HTR-8/SVneo (cell line): Measurements from ENCODE around the gene HHAT.
A peak's percentile ranks its signal among the peaks of the same experiment; 100 is the strongest.
"Not testable (repeated sequence)": the region's sequence is repeated elsewhere in the genome, so short reads cannot be mapped to it uniquely, and the experiment has no call there.

Experiments
- DNase-seq: peaks from one replicate; pipeline ENCODE4 v3.0.0; 2011; ENCODE audit warnings: low spot score, mixed read lengths; ENCODE audit not compliant: insufficient read length
- FAIRE-seq: peaks from 2 replicates; lab custom pipeline; 2011; peaks lifted over from hg19 to GRCh38; lab: Jason Lieb, UNC

Gene HHAT

DNA sequence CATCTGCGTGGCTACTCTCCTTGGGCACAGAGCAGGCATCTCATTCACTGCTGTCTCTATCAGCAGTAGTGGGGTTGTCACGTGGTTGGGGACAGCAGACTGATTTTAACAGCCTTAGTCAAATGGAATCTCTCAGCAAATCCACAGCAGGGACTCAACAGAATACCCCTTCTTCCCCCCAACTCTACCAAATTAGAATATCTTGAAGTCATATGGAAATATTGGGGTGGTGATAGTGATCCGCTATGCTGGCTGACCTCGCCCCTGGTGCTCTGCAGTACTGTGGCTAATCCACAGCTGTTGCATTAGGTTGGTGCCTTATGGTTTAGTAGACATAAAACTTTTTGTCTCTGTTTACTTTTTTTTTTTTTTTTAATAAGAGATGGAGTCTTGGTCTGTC lies 23.9 kb downstream of the HHAT start:
- DNase-seq (no peak), FAIRE-seq (no peak)

- FAIRE-seq, DNase-seq: not testable (repeated sequence)
Observed at GRCh38 chr1:210354305-210354704, 25.6 kb downstream of the HHAT start.

DNA sequence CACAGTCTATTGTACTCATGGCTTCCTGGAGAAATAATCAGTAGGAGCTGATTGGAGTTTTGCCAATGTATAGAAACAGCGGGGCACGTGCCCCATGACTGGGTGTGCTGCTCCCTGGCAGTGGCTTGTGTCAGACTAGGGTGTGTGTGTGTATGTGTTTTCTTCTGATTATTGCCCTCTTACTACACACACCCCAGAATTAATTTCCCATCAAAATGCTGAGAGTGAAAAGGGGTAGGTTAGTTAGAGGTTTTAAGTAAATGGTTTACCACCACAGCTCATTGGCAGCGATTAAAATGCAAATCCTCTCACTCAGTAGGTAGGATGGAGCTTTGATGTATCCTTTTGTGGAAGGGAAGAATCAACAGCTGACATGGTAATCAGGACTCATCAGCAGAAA lies 29.9 kb downstream of the HHAT start:
- no peak for FAIRE-seq

GRCh38 chr1:210359255-210359654 lies 30.6 kb downstream of the HHAT start:
- no peak for FAIRE-seq

More for the DNA sequence above, 29.9 kb downstream of the HHAT start:
- DNase-seq = no peak

DNA sequence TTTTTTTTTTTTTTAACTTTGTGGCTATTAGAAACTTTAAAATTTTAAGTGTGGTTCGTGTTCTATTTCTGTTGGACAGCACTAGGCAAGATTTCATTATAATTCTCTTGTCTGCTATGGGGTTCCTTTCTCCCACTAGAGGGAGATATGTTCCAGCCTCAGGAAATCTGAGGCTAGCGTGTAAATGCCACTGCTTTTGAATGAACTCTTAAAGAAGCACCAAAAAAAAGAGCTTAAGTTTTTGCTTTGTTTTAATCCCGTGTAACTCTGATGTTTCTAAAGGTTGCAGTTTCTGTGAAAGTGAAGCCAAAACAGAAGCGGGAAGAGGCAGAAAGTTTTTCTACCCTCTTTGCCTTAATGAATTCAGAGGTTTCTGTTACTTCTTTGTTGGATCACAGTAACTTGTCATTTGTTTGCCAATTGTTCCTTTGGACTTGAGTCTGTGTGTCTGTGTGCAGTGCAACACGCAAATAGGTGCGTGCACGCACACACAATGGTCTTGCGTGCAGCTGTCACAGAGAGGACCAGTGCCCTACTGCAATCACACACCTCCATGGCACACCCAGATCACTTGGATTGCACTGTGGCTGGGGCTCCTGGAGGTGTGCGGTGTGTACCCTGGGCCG lies 32.3 kb downstream of the HHAT start:
- DNase-seq = peak; percentile 68
- no peak for FAIRE-seq

More at GRCh38 chr1:210359255-210359654, 30.6 kb downstream of the HHAT start:
- no peak for DNase-seq

DNA sequence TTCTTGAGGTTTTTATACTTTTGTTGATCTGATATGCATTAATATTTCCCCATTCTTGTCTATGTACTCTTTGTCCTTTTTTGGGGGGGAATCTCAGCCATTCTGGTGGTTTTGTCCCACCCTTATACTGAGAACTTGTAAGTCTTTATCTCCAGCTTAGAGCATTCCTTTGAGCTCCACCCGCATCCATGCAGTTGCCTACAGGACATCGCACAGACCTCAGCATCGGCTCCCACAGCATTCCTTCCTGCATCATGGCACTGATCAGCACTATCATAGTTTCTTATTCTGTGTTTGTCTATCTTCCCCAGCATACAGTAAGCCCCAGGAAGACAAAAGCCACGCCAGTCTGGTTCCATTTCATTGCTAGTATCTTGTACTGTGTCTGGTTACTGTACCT lies 33.0 kb downstream of the HHAT start:
- FAIRE-seq = no peak

DNA sequence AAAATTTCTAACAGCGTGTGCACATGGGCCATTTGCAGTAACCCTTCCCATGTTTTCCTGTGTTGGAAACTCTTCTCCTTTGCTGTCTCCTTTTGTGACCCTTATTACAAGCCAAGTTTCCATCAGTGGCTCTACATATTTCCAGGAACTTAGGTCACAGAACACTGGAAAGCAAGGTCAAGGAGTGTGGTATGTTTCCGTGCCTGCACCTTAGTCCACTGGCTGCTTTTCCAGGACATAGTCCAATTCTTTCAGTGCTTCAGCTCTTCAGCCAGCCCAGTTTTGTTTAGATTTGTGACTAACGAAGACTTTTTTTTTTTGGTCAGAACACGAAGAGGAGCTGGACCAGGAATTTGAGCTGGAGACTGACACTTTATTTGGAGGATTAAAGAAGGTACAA lies 33.8 kb downstream of the HHAT start:
- FAIRE-seq (no peak), DNase-seq (no peak)

More for the DNA sequence above, 33.0 kb downstream of the HHAT start:
- no peak for DNase-seq

GRCh38 chr1:210363119-210363518 lies 34.4 kb downstream of the HHAT start:
- DNase-seq = no peak
- no peak for FAIRE-seq

GRCh38 chr1:210364479-210364878 lies 35.8 kb downstream of the HHAT start:
- FAIRE-seq (no peak), DNase-seq (no peak)

GRCh38 chr1:210366767-210367166 lies 38.1 kb downstream of the HHAT start:
- DNase-seq (no peak), FAIRE-seq (no peak)

- DNase-seq (no peak), FAIRE-seq (no peak)
Observed at GRCh38 chr1:210367566-210367965, 38.9 kb downstream of the HHAT start.

DNA sequence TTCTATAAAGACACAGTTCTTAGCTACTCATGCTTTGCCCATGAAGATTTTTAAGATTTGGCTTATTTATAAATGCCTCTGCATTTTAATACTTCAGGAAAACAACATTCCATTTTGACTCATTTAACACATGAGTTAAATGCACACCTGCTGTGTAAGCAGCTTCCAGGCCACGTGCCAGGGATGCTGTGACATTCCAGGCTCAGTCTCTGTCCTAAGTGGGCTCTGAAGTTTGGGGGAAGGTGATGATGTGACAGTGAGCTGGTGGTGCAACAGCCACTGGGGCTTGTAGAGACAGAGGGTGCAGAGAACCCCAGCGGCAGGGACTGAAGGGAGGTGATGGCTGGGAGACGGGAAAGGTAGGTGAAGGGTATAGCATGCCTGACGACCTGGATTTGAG lies 40.7 kb downstream of the HHAT start:
- FAIRE-seq = no peak

DNA sequence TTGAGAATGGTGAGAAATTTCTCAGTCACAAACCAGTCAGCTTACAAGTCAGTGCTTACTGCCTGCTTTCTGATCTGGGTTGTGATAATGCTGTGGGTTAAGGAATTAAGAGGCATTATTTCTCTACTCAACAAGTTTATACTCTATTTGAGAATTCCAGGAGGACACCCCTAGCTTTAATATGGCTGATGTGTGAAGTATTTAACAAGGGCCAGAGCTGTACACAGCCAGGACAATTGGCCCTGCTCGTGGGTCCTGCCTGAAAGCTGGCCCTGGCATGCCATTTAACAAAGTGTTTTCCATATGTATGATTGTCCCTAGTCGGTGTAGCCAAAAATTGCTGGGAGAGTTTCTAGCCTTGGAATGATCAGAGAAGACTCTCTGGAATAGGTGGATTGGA lies 43.2 kb downstream of the HHAT start:
- DNase-seq = no peak
- no peak for FAIRE-seq

More for the DNA sequence above, 40.7 kb downstream of the HHAT start:
- DNase-seq = no peak

DNA sequence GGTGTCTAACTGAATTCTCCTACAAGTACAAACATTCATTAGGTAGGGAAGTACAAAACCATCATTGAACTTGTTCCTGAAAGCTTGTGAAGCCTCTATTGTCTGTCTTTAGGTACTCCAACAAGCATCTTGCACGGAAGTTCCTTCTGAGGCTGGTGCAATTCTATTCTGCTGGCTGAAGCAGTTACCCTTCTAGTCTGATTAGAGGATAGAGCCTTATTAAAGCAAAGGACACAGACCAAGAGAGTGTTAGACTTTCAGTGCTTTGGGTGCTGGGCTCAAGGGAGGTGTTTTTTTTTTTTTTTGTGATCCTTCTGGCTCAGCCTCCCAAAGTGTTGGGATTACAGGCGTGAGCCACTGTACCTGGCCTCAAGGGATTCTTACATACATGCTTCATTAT lies 43.8 kb downstream of the HHAT start:
- DNase-seq (no peak), FAIRE-seq (no peak)

DNA sequence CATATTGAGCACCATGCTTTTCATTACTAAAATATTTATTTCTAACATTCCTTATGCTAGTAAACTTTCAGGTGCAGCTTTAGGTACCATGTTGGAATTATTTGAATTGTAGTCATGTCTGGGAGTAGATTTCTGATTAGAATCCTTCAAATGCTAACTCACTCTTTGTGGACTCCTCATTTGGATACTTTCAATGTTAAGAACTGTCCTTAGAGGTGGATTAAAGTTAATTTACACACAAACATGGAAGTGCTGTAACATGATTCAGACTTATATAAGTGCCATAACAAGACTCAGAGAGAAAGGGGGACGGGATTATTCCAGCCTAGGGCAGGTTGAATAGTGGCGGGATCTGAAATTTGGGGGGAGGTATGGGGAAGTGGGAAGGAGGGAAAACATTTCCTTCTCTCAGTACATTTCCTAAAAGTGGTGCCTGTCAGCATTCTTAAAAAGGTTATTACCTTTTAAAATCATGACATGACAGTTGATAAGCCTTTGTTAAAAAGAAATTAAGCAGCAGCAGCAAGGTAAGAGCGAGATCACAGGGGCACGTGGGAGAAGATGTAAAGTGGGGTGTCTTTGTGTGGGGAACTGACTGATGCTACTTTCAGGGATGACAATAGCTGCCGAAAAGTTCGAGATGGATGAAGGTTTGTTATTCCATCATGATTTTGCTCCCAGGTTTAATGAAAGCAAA lies 44.4 kb downstream of the HHAT start:
- DNase-seq = no peak
- no peak for FAIRE-seq

- DNase-seq (no peak), FAIRE-seq (no peak)
Observed at GRCh38 chr1:210373628-210373877, 44.9 kb downstream of the HHAT start.

DNA sequence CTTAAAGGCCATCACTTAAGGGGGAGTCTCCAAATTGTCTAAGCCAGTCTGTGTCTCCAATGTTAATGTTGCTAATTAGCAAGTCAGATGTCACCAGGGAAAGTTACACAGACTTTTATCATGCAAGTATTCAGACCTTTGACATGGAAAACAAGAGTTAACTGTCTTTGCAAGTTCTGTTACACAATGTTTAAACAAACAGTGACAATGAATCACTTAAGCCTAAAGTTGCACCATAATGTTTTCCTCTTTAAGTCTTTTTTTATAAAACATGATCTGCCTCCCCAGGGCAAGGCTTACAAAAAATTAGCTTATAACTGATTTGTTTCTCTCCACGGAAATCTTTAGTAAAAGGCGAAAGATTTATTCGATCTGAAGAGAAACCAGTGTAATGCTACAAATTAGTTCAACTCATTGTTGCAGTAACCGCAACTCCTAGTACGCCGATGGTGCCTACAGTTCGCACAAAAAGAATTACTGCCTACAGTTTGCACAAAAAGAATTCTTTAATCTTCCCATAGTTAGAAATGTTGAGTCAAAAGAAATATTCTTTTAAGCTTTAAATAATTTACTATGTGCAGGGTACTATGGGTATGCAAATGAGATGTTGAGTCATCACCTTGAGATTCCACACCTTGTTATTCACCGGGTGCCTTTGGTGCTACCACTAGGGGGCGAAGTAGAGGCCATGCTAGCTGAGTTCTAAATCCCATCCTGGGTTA lies 45.3 kb downstream of the HHAT start:
- FAIRE-seq (peak; percentile 65), DNase-seq (peak; percentile 67)

DNA sequence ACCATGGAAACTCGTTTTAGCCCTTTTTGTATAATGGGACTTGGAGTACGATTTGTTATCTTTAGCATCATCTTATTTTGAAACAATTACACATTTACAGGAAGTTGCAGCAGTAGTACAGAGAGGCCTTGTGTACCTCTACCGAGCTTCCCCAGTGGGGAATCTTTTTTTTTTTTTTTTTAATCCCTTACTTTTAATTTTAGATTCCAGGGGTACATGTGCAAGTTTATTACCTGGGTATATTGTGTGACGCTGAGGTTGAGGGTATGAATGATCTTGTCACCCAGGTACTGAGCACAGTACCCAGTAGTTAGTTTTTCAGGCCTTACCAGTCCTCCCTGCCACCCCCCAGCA lies 45.9 kb downstream of the HHAT start:
- no peak for DNase-seq
- FAIRE-seq = no peak

GRCh38 chr1:210376836-210377372 lies 48.2 kb downstream of the HHAT start:
- no peak for FAIRE-seq
- peak; percentile 37 for DNase-seq

GRCh38 chr1:210377731-210378333 lies 49.1 kb downstream of the HHAT start:
- FAIRE-seq = no peak
- DNase-seq = no peak

- FAIRE-seq = no peak
- DNase-seq = no peak
Observed at GRCh38 chr1:210378736-210379135, 50.0 kb downstream of the HHAT start.
